NCI-H82 (cell line): ENCODE measurements around the gene MPC1.
"Not testable (repeated sequence)": the region's sequence is repeated elsewhere in the genome, so short reads cannot be mapped to it uniquely, and the experiment has no call there.

Source experiments
- DNase-seq: peaks from one replicate; lab custom pipeline; 2025; lab: John Stamatoyannopoulos, UW

Gene MPC1

DNA sequence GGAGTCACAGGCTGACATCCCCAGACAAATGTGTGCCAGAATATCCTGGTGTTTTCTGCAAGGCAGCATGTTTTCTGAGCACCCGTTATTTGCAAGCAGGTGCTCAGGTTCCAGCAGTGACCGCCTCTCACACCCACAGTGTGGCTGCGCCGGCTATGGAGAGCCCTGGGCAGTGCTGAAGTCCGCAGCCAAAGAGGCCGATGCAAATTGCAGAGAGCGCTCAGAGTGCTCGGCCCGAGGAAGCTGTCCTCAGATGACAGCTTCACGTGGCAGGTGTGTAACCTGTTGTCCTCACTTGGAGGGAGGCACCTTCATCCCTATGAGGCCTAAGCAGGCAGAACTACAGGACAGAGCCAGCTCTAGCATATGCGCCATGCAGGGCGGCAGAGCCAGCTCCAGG is 23.5 kb upstream of the MPC1 start:
- DNase-seq, result no peak

DNA sequence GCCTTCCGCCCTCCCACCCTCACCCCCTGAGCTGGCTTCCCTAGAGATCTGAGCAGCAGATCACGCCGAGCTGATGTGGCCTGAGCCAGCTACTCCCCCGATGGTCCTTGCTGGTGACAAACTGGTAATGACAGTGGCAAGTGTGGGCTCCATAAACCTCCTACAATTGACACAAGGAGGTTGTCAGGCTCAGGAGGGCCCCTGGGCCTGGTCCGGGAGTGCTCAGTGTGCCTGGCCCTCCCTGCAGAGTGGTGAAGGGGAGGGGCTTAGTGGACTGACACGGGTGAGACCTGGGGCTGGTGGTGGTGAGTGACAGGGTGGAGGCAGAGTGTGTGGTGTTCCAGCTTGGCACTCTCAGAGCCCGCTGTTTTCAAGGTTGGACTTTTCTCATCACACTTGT is 22.6 kb upstream of the MPC1 start:
- no peak for DNase-seq

DNA sequence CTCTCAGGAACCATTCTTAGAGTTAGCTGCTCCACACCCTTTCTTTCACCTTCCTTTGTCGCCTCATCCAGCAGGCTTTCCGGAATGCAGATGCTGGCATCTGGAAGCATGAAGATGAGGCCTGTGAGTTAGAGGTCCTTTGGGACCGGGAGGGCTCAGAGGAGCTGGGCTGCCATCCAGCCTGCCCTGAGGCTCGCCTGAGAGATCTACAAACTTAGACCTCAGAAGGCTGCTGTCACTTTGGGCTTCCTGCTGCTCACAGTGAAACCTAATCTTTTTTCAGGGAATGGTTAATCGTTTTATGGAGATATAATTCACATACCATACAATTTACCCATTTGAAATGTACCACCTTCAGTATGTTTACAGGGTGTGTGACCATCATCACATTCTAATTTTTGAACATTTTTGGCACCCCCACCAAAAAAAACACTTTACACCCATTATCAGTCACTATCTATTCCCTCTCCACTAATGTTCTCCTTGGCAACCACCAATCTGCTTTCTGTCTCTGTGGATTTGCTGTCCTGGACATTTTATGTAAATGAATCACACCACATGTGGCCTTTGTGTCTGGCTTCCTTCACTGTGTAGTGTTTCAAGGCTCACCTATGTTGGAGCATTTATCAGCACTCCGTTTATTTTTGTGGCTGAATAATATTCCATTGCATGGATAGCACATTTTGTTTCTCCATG is 20.0 kb upstream of the MPC1 start:
- peak; percentile 50 for DNase-seq

DNA sequence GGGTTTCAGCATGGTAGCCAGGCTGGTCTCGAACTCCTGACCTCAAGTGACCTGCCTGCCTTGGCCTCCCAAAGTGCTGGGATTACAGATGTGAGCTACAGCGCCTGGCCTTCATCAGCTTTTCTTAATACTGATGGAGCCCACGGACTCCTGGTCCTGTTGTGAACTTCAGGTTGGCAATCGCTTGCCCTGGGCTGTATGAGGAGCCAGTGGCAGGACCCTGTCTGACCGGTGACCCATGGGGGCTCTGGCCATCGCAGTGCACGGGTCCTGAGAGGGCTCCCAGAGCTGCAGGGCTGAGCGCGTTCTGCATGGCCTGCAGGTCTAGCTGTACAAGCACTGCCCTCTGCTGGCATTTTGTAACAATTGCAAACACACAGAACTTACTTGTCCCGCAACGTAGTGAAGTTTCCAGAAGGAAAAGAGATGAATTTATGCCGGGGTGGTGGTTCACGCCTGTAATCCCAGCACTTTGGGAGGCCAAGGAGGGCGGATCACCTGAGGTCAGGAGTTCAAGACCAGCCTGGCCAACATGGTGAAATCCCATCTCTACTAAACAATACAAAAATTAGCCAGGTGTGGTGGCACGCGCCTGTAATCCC is 18.0 kb upstream of the MPC1 start:
- DNase-seq, result peak; percentile 83

DNA sequence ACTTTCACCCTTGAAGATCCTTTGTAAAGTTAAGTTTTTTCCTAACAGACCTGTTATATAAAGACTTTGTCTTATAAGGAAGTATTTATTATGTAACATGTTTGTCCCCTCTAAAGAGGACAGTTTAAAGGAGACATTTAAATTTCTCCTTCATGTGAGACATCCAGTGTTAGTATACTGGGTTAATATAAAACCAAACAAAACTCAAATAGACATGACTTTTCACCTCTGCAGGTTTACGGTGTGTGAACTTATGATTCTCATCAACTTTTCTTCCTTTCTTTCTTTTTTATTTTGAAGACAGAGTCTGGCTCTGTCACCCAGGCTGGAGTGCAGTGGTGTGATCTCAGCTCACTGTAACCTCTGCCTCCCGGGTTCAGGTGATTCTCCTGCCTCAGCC is 17.4 kb upstream of the MPC1 start:
- no peak for DNase-seq

DNA sequence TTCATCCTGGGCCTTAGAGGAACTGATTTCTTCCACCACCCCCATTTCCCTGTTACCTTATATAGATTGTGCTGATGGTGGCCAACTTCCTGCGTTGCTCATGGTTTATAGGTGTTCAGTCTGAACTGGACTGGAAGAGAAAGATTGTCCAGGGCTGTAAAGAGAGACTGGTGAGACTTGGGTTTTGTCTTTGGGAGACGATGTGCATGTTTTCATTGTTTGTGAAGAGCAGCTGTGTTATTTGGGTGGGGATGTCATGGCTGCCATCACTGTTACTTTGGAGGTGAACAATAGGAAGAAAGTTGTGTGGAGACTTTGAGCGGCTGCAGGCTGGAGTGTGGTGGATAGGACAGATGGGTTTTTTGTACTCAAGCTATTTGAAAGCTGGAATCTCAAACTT is 15.6 kb upstream of the MPC1 start:
- no peak for DNase-seq

DNA sequence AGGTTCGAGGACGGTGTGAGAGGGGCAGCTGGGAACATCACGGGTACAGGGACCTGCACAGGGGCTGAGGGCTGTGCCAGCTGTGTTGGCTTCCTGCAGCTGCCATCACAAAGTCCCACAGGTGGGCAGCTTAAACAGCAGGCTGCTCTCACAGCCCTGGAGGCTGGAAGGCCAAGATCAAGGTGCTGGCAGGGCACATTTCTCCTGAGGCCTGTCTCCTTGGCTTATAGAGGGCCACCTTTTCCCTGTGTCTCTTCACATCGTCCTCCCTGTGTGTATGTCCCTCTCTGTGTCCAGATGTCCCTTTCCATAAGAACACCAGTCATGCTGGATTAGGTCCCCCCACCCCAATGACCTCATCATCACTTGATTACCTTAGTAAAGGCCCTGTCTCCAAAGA is 15.1 kb upstream of the MPC1 start:
- no peak for DNase-seq

DNA sequence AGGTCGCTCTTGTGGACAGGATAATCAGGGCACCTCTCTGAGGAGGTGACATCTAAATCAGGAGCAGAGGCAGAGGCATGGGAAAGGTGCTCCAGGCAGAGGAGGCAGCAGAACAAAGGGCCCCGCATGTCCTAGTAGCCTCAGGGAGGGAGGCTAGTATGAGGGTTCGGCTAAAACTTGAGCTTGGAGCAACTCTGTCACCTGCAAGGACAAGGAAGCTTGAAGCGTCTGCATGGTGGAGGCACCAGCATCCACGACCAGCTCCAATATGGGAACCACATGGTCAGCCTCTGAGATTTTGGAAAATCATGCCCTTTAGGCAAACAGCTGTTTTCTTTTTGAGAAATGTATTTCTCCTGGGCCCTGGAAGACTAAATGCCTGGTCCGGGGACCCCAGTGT is 13.0 kb upstream of the MPC1 start:
- DNase-seq, result no peak

DNA sequence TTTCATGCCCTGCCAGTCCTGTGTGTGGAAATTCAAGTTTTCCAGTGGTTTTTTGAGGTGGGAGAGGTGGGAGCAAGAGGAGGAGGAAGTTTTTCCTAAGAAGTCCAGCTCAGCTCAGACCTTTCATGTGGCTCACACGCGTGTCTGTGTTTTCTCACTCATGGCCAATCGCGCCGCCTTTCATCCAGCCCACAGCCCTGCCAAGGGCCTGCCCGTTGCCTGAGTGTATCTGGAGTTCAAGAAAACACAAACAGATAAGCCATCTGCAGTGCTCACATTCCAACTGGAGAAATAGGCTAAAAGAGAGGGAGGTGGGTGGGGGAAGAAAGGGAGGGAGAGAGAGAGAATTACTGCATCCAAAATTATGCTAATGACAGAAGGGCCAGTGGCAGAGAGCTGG is 12.6 kb upstream of the MPC1 start:
- no peak for DNase-seq

DNA sequence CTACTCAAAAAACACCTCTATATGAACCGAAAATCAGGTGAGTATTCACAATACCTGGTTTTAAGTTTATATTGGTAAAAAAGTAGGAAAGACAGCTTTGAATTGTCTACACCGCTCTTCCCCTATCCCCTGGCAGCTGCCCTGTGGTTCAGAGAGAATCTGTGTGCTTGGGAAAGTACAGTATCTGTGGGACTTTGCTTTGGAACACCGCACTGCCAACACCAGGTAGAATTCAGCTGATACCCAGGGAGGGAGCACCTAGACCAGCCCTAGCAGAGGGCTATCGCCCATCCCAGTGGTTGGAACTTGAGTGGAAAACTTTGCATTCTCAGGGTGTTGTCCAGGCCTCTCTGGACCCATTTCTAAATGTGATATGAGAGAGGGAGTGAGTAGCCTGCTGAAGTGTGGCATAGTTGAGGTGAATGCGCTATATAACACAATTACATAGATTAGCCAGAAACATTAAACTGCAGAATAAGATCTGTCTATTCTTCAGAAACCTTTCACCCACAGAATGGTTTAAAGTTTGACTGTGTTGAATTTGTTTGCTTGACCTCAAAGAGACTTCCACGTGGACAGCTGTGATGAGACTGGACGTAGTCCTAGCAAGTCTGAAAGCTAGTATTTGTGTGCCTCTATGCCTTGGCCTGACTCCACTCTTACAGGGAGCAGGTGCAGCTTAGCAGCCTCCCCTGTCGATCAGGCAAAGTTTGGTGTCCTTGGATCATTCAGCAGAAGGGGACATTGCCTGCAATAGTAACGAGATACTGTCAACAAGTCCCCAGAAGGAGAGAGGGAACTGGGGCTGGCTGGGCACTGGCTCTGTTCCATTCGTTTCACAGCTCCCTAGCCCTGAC is 11.5 kb upstream of the MPC1 start:
- DNase-seq, result no peak

DNA sequence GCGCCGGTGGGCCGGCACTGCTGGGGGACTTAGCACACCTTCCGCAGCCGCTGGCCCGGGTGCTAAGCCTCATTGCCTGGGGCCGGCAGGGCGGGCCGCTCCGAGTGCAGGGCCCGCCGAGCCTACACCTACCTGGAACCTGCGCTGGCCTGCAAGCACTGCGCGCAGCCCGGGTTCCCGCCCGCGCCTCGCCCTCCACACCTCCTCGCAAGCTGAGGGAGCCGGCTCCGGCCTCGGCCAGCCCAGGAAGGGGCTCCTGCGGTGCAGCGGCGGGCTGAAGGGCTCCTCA is 10.7 kb upstream of the MPC1 start:
- no peak for DNase-seq

DNA sequence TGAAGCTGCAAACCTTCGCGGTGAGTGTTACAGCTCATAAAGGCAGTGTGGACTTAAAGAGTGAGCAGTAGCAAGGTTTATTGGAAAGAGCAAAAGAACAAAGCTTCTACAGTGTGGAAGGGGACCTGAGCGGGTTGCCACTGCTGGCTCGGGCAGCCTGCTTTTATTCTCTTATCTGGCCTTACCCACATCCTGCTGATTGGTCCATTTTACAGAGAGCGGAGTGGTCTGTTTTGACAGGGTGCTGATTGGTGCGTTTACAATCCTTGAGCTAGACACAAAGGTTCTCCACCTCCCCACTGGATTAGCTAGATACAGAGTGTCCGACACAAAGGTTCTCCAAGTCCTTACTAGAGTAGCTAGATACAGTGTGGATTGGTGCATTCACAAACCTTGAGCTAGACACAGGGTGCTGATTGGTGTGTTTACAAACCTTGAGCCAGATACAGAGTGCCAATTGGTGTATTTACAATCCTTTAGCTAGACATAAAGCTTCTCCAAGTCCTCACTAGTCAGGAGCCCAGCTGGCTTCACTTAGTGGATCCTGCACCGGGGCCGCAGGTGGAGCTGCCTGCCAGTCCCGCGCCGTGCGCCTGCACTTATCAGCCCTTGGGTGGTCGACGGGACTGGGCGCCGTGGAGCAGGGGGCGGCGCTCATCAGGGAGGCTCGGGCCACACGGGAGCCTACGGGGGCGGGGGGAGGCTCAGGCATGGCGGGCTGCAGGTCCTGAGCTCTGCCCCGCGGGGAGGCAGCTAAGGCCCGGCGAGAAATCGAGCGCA is 10.2 kb upstream of the MPC1 start:
- DNase-seq, result not testable (repeated sequence)

DNA sequence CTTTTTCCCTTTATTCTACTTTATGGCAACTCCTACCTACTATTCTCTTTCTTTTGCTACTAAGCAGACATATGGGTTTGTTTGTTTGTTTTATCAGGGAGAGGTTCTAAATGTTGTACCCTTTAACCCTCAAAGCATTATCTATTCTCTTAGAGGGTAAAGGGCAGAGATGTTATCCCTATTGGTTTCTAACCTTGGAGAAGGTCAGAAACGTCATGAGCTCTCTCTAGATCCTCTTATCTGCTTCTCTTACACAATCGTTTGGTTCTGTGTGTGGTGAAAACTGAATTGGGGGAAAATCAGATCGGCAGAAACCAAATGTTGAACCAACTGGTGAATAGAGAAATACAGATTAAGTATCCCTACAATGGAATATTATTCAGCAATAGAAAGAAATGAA is 6.4 kb upstream of the MPC1 start:
- no peak for DNase-seq

DNA sequence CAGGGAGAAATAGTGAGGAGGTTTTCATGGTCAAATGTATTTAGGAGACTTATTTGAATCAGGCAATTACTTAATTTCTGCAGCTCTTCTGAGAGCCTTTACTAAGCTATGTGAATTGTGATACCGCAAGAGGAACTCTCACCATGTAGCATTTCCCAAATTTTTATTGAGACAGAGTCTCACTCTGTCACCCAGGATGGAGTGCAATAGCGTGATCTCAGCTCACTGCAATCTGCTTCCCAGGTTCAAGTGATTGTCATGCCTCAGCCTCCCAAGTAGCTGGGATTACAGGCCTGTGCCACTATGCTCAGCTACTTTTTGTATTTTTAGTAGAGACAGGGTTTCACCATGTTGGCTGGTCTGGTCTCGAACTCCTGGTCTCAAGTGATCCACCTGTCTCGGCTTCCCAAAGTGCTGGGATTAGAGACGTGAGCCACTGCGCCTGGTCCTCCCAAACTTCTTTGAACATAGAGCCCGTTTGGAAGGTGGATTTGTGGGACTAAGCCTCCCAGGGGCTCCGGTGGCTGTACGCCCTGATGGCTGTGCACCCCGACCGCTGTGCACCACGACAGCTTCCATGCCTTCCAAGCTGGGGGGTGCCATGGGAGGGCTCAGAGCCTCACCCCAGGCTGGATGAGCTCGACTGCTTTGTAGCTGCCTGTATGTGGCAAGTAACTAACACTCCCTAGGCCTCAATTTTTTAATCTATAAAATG is 5.7 kb upstream of the MPC1 start:
- DNase-seq, result no peak

DNA sequence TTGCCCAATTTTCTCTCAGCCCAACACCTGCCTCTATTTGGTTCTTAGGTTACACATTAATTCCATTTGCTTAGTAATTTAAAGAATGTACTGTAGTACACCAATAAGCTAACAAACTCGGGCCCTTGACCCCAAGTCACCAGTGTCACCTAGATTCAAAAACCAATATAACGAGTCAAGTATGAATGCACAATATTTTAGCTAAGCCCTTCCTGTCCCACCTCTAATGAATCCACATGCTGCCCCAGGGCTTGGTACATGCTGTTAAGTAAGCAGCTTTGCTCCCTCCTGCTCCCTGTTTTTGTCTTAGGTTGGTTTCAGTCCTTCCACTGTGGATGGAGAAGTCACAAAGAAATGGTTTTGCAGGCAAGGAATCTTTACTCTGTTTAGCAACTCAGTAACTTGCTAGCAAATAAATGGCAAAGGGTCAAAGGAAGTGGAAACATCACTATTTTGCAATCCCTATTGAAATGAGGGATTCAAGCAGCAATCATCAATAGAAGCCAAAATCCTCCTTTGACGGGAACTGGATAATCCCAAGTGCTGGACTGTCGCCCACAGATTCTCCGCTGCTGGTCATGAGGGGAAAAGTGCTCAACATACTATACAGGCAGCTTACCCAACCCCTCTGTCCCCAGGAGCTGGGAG is 5.0 kb upstream of the MPC1 start:
- DNase-seq, result peak; percentile 38

DNA sequence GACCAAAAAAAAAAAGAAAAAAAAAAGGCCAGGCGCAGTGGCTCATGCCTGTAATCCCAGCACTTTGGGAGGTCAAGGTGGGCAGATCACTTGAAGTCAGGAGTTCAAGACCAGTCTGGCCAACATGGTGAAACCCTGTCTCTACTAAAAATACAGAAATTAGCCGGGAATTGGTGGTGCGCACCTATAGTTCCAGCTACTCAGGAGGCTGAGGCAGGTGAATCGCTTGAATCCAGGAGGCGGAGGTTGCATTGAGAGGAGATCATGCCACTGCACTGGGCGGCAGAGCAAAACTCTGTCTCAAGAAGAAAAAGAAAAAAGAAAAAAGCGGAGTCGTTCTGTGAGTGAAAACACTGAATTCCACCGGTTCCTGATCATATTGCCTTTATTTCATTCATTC is 4.4 kb upstream of the MPC1 start:
- DNase-seq, result not testable (repeated sequence)

DNA sequence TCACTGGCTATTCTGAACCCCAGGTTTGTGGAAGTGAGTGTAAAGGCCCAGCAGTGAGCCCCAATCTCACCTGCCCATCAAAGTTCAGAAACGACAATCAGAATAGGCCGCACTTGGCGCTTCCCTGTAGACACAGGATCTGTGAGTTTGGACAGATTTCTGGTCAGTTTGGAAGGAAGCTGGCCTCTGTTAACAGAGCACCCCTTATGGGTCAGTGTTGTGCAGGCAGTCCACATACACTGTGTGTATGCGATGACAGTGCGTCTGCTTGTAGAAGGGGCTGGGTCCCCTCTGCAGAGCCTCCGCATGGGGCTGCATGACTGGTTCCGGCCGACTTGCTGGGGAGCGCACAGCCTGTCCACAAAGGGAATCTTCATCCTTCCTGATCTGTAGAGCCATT is 3.4 kb upstream of the MPC1 start:
- no peak for DNase-seq

DNA sequence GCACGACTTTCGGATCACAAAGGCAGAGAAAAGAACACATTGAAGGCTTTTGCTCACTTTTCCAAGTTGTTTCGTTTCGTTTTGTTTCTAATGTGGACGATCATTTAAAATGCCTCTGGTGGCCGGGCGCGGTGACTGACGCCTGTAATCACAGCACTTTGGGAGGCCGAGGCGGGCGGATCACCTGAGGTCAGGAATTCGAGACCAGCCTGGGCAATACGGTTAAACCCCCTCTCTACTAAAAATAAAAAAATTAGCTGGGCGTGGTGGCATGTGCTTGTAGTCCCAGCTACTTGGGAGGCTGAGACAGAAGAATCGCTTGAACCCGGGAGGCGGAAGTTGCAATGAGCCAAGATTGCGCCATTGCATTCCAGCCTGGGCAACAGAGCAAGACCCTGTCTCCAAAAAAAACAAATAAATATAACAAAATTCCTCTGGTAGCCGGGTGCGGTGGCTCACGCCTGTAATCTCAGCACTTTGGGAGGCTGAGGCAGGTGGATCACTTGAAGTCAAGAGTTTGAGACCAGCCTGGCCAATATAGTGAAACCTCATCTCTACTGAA is 1.1 kb upstream of the MPC1 start:
- DNase-seq, result peak; percentile 65

DNA sequence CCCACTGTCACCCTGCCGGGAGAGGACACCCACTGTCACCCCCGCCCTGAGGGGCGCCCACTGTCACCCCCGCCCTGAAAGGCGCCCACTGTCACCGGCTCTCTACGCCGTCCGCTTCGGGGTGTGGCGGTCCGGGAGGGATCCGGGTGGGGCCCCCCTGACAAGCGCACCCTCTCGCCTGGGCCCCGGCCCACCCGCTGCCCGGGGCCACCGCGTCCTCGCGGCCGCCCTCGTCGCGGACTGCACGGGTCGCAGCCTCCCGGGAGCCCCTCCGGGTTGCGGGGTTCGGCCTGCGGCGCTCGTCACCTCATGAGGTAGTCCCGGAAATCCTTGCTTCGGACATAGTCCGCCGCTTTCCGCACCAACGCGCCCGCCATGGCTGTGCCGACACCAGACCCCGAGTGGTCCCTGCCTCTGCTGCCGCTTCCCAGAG is 224 bp downstream of the MPC1 start:
- DNase-seq, result peak; percentile 50

DNA sequence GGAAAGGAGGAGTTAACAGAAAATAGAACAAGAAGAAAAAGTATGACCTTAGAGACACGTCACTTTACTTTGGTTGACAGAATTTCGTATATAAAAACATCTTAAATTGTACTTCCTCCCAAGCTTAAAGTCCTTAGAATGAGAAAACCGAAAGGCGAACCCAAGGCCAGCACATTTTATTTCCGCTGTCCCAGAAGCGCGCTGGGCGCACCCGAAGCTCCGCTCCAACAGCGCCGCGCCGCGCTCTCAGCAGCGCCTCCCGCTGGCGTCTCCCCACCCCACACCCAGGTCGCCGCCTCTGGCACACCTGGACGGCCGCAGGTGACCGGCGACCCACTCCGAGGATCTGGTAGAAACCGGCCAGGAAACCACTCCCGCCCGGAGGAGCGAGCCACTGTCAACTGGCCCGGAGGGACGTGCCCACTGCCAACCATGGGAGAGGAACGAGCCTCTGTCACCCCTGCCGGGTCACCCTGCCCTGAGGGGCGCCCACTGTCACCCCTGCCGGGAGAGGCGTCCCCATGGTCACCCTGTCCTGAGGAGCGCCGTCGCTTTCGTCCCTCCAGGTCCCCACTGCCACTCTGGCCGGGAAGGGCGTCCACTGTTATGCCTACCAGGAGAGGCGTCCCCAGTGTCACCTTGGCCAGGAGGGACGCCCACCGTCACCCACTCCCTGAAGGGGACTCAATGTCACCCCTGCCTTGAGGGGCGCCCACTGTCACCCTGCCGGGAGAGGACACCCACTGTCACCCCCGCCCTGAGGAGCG is 824 bp downstream of the MPC1 start:
- DNase-seq, result peak; percentile 64
